Measurements from ENCODE around the gene PPP4C.
"Not testable (repeated sequence)": the region's sequence is repeated elsewhere in the genome, so short reads cannot be mapped to it uniquely, and the experiment has no call there.

PPP4C gene

DNA sequence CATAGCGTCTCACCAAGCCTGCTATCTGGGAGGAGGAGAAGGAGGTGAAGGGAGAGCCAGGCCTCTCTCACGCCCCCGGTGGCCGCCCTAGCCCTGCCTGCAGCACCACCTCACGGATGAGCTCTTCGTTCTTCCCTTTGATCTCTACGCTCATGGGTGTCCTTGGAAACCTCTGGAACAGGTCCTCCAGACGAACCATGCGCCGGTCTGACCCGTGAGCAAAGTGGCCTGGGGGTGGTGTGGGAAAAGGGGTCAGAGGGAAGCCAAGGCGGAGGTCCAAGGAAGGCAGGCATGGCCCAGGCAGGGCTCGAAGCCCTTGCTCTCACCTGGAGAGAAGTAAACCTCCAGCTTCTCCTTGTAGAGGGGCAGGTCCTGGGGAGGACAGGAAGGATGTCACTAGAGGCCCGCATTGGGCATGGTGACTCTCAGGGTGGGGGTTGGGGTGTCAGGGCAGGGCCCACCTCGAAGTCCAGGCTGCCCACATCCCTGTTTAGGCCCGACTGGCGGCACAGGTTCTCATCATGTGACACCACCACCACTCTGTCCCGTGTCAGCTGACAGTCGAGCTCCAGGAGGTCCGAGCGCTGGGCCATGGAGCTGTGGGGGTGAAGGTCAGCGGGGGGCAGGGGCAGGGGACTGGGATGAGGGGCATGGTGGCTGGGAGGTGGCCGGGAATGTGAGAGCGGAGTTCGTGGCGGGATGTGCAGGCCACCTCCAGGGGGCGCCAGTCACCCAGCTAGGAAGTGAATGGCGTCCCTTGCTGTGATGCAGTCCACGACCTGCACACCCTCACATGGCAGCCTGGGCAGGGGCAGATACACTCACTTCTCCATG lies 36.6 kb downstream of the PPP4C start:
- TF ChIP-seq, protein P1, sequence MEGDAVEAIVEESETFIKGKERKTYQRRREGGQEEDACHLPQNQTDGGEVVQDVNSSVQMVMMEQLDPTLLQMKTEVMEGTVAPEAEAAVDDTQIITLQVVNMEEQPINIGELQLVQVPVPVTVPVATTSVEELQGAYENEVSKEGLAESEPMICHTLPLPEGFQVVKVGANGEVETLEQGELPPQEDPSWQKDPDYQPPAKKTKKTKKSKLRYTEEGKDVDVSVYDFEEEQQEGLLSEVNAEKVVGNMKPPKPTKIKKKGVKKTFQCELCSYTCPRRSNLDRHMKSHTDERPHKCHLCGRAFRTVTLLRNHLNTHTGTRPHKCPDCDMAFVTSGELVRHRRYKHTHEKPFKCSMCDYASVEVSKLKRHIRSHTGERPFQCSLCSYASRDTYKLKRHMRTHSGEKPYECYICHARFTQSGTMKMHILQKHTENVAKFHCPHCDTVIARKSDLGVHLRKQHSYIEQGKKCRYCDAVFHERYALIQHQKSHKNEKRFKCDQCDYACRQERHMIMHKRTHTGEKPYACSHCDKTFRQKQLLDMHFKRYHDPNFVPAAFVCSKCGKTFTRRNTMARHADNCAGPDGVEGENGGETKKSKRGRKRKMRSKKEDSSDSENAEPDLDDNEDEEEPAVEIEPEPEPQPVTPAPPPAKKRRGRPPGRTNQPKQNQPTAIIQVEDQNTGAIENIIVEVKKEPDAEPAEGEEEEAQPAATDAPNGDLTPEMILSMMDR (IDR thresholded peaks at IDR 0.05; ENCODE audit: low read depth, low read length) = peak; percentile 70
- in situ Hi-C loops (cut with HindIII; ENCODE audit: low sequenced_read_pairs) = no loop called here
- DNase-seq (ENCODE audit: low read depth, low spot score) = peak; percentile 30
- no peak overlapping the region for H3K4me3 ChIP-seq (ENCODE audit: low read depth, low read length)

GRCh38 chr16:30113031-30113710 lies 37.4 kb downstream of the PPP4C start, which contains the start of gene GDPD3:
TSS of gene GDPD3 (minus strand) at chr16:30113537. CDS start at chr16:30113478, 59 bp downstream.
- TF ChIP-seq, protein P1 (IDR thresholded peaks at IDR 0.05; ENCODE audit: low read depth, low read length) = no peak
- no peak for DNase-seq (ENCODE audit: low read depth, low spot score)
- H3K4me3 ChIP-seq (ENCODE audit: low read depth, low read length) = no peak within 1 kb of the TSS
- in situ Hi-C loops (cut with HindIII; ENCODE audit: low sequenced_read_pairs) = no loop called here

DNA sequence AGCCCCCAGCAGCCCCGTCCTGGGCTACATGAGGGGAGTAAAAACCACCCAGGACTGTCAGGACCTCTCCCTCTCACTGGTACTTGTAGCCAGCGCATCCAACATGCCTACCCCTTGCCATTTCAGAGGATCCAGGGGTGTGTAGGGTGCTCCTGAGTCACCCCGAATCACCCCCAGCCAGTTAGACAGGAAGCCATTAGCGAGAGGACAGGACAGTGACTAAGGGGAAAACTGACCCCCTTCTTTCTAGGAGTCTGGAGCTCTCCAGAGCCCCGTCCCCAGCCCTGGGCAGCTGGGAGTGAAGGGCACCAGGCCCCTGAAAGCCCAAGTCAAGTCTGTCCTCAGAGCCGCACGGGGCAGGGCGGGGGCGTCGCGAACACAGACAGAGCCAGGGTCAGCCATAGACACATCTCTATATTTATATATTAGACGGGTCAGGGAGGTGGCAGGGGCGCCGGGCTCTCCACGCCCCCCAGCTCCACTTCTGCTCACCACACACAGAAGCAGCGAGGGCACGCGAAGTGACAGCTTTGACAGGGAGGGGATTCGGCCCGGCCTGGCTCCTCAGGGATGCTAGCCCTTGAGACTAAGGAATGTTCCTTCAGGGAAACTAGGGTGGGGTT lies 38.0 kb downstream of the PPP4C start:
- TF ChIP-seq, protein P1 (IDR thresholded peaks at IDR 0.05; ENCODE audit: low read depth, low read length) = no peak
- H3K4me3 ChIP-seq (ENCODE audit: low read depth, low read length) = no peak overlapping the region
- DNase-seq (ENCODE audit: low read depth, low spot score) = no peak
- in situ Hi-C loops (cut with HindIII; ENCODE audit: low sequenced_read_pairs) = no loop called here

- TF ChIP-seq, protein P1 (IDR thresholded peaks at IDR 0.05; ENCODE audit: low read depth, low read length) = no peak
- no peak overlapping the region for H3K4me3 ChIP-seq (ENCODE audit: low read depth, low read length)
- in situ Hi-C loops (cut with HindIII; ENCODE audit: low sequenced_read_pairs) = no loop called here
- no peak for DNase-seq (ENCODE audit: low read depth, low spot score)
Observed at GRCh38 chr16:30114411-30114810, 38.6 kb downstream of the PPP4C start.

GRCh38 chr16:30114833-30115232 lies 39.0 kb downstream of the PPP4C start:
- H3K4me3 ChIP-seq (ENCODE audit: low read depth, low read length); in situ Hi-C loops (cut with HindIII; ENCODE audit: low sequenced_read_pairs); DNase-seq (ENCODE audit: low read depth, low spot score): not testable (repeated sequence)

DNA sequence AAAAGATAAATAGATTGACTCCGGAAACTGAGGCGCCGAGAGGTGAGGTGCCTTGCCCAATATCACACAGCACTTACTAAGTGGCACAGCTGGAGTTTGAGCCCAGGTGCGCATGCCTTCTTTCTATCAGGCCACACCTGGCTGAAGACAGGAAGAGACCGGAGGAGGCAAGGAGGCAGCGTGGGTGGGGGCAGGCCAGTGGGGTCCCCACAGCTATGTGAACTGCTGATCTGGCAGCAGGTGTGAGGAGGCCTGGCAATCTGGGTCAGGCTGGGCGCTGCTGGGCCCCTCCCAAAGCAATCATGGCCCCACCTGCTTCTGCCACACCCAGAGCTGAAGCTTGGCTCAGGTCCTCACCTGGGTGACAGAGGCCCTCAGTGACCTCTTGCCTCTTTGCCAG lies 39.4 kb downstream of the PPP4C start:
- in situ Hi-C loops (cut with HindIII; ENCODE audit: low sequenced_read_pairs) = no loop called here
- TF ChIP-seq, protein P1 (IDR thresholded peaks at IDR 0.05; ENCODE audit: low read depth, low read length) = no peak
- DNase-seq (ENCODE audit: low read depth, low spot score) = no peak
- no peak overlapping the region for H3K4me3 ChIP-seq (ENCODE audit: low read depth, low read length)

All from astrocyte of the spinal cord (primary cell).